ENCODE measurements around the gene HSPH1. TPM values are rescaled to one million over a fixed set of nuclear protein-coding genes. Genes with fewer than 3 reads are reported as not detected.
A peak's percentile ranks its signal among the peaks of the same experiment; 100 is the strongest.

Gene HSPH1
- total RNA-seq (2021; fragmentation: NEBNext Ultra II Directional; extraction: Animal tissue kit (Norgen Biotek cat#: 25700)), result 100 to 1,000 TPM in 5 of 6 experiments, 10 to 100 TPM in 1; 94.6 to 153 (median 104) TPM
- long read RNA-seq, full-length matches to known transcripts, result 36 of 149 reads
- long read RNA-seq, partial matches to known transcripts, result 104 of 149 reads
- long read RNA-seq, other reads (novel, unspliced or antisense), result 9 of 149 reads

GRCh38 chr13:31161557-31162150 is at the start of gene HSPH1:
Gene HSPH1, minus strand, starts transcription at chr13:31161904. Its CDS starts 322 bp downstream, at chr13:31161582.
- Mint-ChIP-seq H3K36me3 (ENCODE audit: low read depth) (peaks cover 22% of the 10 kb centered on the region), H3K27ac (peak within 1 kb of the TSS; percentile 98), H3K4me1 (ENCODE audit: low read depth) (peaks cover 33% of the 10 kb centered on the region), H3K9me3 (no peaks in the 10 kb centered on the region), H3K27me3 (ENCODE audit: insufficient read depth) (no peaks in the 10 kb centered on the region), H3K4me3 (peak within 1 kb of the TSS; percentile 98)
- peak; percentile 99 for DNase-seq
- peak; percentile 56 for TF ChIP-seq CTCF (IDR thresholded peaks at IDR 0.05)

- no peak overlapping the region for H3K27ac Mint-ChIP-seq
- H3K4me1 Mint-ChIP-seq (ENCODE audit: low read depth), result peaks cover 31% of the 10 kb centered on the region
Measured at GRCh38 chr13:31209841-31210210, 48.1 kb upstream of the HSPH1 start.

GRCh38 chr13:31209172-31209840 is 47.6 kb upstream of the HSPH1 start:
- Mint-ChIP-seq H3K27me3 (ENCODE audit: insufficient read depth) (no peaks in the 10 kb centered on the region), H3K36me3 (ENCODE audit: low read depth) (no peaks in the 10 kb centered on the region), H3K9me3 (no peaks in the 10 kb centered on the region), H3K4me1 (ENCODE audit: low read depth) (peaks cover 32% of the 10 kb centered on the region), H3K27ac (no peak overlapping the region), H3K4me3 (no peak overlapping the region)
- no peak for TF ChIP-seq CTCF (IDR thresholded peaks at IDR 0.05)
- DNase-seq, result no peak

More at GRCh38 chr13:31209841-31210210, 48.1 kb upstream of the HSPH1 start:
- Mint-ChIP-seq H3K9me3 (no peaks in the 10 kb centered on the region), H3K4me3 (no peak overlapping the region), H3K36me3 (ENCODE audit: low read depth) (no peaks in the 10 kb centered on the region), H3K27me3 (ENCODE audit: insufficient read depth) (no peaks in the 10 kb centered on the region)
- TF ChIP-seq CTCF (IDR thresholded peaks at IDR 0.05), result no peak
- no peak for DNase-seq

GRCh38 chr13:31208559-31209122 is 46.9 kb upstream of the HSPH1 start:
- Mint-ChIP-seq H3K4me1 (ENCODE audit: low read depth) (peaks cover 32% of the 10 kb centered on the region), H3K9me3 (no peaks in the 10 kb centered on the region), H3K27ac (no peak overlapping the region), H3K36me3 (ENCODE audit: low read depth) (no peaks in the 10 kb centered on the region), H3K27me3 (ENCODE audit: insufficient read depth) (no peaks in the 10 kb centered on the region), H3K4me3 (no peak overlapping the region)
- no peak for TF ChIP-seq CTCF (IDR thresholded peaks at IDR 0.05)
- DNase-seq, result no peak

- no peak overlapping the region for H3K27ac Mint-ChIP-seq
- peak; percentile 10 for DNase-seq
- no peak for TF ChIP-seq CTCF (IDR thresholded peaks at IDR 0.05)
- H3K4me3 Mint-ChIP-seq, result no peak overlapping the region
- H3K36me3 Mint-ChIP-seq (ENCODE audit: low read depth), result no peaks in the 10 kb centered on the region
- H3K4me1 Mint-ChIP-seq (ENCODE audit: low read depth), result peaks cover 34% of the 10 kb centered on the region
- H3K27me3 Mint-ChIP-seq (ENCODE audit: insufficient read depth), result no peaks in the 10 kb centered on the region
- no peaks in the 10 kb centered on the region for H3K9me3 Mint-ChIP-seq
Measured at GRCh38 chr13:31207661-31208552, 46.2 kb upstream of the HSPH1 start.

All from HFFc6 (cell line).